GM21381 (cell line): Measurements from ENCODE around the gene RELL1.
"Not testable (repeated sequence)": the region's sequence is repeated elsewhere in the genome, so short reads cannot be mapped to it uniquely, and the experiment has no call there.

ENCODE experiments used
- ATAC-seq: cut with Tn5 transposase; IDR thresholded peaks from one replicate; pipeline ENCODE4 v1.9.1; 2021; ENCODE audit warnings: mild to moderate bottlenecking, moderate library complexity; ENCODE audit not compliant: unreplicated experiment

The RELL1 gene

DNA sequence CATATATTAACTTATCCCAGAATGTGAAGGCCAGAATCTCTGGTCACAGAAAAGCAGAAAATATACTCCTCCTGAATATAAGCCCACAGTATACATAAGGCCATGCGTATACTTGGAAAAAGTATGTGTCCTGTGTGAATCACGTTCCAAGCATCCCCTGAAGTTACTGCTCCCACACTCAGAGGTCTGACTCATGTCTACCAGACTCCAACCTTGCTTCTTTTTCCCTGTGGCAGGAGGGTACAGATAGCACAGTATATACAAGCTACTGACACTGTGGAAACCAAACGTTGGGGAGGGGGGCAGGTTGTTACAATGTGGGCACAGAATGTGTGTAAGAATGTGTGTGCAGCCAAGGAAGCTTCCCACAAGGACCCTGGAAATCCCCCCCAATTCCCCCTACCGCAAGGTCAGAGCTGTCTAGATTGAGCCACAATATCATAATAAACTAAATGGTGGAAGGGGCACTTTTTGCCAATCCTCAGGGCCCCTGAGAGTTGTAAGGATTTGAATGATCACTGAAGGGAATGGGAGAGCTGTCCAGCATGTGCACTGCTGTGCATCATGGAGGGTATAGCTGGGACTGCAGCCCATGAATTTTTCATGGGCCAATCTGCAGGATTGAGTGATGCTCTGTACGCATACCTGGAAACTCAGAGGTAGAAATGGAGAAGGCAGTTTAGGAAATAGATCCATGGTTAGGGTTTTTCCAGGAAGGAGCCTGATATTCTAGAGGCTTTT, 7.4 kb upstream of the RELL1 start:
- ATAC-seq = no peak

DNA sequence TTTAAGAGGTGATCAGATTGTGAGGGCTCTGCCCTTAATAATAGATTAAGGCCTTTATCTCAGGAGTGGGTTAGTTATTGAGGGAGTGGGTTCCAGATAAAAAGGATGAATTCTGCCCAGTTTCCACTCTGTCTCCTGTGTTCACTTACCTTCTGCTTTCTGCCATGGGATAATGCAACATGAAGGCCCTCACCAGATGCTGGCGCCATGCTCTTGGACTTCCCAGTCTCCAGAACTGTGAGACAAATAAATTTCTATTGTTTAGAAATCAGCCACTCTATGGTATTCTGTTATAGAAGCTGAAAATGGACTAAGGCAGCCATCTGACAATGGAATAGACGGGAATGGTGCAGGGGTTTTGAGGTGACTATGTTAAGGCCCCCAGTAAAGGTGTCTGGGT, 6.9 kb upstream of the RELL1 start:
- no peak for ATAC-seq

DNA sequence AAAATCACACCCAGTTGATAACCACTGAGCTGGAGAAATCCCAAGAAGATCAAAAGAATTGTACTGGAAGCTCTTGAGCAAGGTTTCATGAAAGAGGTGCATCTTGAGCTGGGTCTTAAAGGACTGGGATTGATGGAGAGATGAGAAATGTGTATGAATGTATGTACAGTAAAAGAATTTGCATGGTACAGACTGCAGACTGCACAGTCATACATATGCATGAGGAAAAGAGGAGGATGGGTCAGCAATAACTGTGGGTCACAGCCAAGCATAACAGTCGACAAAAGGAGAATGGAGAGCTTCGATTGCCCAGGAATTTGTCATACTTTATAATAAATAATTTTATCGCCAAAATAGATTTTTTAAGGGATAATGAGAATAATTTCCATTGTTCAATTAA, 4.8 kb upstream of the RELL1 start:
- ATAC-seq = no peak

DNA sequence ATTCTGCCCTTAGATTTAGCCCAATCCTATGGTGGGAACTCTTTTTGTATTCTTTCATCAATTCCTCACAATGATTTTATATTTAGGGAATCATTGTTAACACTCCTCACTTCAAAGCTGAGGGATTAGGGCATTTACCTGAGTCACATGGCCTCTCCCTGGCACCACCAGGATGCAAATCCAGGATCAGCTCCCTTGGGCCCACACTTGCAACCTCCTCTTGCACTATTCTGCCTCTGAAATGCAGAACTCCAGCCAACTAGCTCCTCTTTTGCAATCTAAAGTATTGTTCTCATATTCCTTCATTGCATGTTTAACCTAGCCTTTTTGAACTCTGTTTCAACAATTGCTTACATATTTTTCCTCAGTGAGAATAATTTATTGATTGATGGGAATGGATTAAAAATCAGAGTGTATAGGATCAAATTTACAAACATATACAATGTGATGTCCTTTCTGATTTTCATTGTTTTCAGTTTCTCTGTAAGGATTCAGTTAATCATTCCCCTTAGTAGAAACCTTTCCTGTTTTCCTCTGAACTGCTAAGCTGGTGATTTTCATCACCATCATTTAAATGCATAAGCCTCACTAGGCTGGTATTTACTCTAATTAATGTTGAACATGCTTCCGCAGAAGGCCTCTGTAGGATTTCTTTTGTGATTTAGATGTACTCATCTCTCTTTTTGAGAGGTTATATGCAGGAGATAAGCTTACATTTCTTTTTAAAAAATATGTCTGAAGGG, 3.3 kb upstream of the RELL1 start:
- ATAC-seq = no peak

DNA sequence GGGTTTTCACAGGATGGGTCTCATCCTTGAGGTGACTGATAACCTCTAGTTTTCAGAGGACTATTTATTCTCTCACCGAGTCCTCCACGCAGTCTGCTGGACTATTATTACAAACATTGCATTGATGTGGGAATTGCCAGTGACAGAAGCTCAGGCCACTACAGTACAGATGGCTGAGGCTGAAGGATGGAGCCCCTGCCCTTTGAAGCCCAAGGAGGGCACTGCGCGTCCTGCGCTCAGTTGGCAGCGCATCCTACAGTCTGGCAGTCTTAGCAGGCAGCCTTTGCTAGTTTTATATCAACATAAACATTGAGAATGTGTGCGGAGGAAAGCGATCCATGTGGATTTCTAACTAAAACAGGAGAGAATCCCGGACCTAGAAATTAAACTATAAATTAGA, 1.5 kb upstream of the RELL1 start:
- no peak for ATAC-seq

DNA sequence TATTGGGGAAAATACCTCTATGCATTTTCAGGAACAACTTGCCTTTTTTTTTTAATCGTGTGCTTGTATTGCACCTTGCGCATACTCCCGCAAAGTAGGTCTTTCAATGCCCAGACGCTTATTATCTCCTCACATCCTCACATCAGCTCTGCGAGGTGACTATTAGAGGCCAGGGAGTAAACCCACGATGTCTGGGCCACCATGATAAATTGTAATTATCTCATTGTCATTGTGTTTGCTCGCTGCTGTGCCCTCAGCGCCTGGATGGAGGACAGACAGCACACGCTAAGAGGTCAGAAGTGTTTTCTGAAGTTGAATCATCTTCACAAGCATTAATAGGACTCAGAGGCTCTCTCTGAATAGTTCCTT, 1.0 kb upstream of the RELL1 start:
- ATAC-seq = no peak

DNA sequence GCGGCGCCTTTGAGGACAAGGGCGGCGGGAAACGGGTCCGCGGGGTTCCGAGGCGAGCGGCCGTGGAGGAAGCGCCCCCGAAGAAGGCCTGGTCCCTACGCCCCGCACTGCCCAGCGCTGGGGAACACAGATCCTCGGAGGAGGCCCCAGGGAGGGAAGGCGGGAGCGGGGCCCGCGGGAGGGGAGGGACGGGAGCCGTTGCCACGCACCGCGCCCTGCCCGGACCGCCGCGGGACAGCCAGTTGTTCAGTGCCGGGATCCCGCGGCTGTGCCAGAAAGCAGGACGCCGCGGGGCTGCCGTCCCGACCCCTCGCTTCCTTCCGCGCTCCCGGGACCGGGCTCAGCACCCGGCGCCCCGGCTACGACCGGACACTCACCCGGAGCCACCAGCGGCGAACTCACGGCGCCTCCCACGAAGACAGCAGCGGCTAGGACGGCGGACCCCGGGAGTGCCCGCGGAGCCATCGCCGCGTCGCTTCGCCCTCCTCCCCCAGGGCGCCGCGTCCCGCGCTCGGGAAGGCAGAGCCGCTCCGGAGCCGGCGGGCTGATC, 278 bp downstream of the RELL1 start:
- ATAC-seq = peak; percentile 12

DNA sequence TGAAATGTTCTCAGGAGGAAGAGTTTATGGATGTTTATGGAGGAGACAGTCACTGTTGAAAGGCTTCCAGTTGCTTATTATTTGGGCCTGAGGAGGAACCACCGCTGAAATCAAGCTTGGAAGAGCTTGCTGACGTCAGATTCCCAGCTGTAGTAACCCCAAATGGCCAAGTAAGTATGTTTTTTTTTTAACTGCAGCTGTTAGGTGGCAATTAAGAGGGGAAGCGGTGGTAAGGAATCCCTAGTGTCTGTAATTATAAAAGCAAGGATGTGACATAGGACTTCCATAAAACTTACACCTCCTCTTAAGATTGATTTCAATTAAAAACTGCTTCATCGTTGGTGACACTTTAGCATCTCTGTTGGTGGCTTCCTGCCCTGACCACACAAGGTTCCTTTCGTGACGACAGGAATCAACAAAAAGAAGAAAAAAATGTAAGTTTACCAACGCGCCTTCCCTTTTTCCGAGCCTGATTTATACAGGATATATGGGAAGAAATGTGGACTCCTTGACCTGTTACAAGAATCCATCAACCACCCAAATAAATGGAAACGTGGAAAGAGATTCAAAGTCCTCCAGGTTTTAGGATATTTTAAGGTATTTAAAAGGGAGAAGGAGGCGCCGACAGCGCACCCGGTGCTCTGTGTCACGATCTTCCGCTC, 884 bp downstream of the RELL1 start:
- no peak for ATAC-seq

DNA sequence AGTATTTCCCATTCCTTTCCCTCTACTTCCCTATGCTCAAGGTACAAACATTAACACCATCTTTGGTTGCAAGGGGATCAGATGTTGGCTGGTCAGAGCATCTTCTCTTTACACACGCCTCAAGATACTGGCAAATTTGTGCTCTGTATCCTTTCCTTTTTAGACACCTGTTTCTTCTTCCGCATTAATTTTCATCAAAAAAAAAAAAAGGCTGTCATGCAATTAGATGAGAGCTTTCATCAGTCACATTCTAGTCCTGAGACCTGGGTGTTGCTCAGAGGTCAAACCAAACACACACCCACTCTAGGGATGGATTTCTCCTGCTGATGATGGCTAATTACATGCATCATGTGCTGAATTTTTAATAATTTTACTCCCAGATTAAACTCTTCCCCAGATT, 2.0 kb downstream of the RELL1 start:
- ATAC-seq = no peak

DNA sequence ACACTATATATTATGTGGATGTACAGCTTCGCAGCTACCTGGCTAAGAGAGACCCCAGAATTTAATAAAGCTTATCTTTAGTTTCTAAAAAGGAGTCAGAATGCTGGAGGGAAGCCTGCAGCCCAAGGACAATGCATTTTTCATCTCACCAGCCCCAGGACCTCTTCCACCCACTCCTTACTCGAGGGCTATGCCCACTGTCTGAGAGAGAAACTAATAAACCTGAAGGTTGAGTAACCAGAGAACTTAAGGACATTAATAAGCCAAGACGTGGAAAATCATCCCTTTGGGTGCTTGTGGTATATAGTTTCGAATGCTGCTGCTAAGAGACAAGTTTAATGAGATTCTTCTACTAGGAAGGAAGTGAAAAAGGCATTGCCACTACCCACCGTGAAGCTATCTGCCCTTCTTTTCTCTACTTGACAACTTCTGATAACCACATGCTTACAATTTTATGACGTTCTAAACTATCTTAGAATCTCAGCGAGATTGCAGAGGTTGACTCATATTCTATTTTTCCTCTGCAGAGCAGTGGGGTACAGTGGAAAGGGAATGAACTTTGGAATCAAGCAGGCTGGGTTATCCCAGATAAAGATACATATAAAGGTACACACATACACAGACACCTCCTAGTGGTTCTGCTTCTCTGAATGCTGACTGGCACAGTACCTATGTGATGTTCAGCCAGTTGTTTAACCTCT, 3.3 kb downstream of the RELL1 start:
- peak; percentile 29 for ATAC-seq

DNA sequence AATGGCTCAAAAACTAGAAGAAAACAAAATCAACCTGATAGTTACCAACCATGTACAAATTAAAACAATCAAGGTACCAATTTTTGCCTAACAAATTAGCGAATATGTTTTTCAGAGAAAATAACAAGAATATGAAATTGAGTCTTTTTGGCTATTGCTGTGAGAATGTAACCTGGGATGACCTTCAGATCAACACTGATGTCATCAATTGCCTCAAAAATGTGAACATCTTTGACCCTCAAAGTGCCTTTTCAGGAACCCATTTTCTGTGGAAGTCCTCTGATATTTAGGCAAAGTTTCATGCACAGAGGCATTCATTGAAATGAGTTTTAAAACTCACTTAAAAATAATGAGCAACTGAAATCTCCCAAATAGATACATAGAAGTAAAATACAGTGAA, 6.1 kb downstream of the RELL1 start:
- no peak for ATAC-seq

DNA sequence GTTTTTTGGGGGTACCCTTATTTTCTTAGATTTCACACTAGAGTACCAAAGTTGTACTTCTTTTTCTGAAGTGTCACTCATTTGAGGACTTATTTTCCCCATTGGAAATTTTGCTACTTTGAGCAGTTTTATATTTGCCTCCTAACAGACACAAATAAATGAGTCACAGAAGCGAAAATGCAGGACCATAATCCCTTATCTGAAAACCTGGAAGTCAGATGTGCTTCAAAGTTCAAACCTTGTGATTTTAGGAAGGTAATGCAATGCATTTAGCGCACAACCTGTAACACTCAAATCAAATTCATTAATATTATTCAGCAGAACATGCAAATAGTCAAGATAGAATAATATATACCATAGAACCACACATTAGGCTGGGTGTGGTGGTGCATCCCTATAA, 6.9 kb downstream of the RELL1 start:
- no peak for ATAC-seq

DNA sequence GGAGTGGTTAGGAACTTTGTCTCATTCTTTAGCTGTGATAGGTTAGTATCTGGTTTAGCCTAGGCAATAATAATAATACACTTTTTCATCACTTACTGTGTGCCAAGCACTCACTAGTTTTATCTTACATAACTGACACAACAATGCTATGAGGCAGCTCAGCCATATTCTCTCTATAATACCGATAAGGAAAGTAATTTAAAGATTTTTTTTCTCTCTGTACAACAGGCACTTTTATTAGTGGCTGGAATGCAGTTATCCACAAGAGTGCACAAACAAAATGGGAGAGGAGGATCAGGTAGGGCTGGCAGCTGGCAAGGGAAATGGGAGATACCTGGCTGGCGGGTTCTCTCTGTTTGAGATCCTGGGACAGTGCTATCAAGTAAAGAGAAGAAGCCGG, 7.6 kb downstream of the RELL1 start:
- ATAC-seq = no peak

DNA sequence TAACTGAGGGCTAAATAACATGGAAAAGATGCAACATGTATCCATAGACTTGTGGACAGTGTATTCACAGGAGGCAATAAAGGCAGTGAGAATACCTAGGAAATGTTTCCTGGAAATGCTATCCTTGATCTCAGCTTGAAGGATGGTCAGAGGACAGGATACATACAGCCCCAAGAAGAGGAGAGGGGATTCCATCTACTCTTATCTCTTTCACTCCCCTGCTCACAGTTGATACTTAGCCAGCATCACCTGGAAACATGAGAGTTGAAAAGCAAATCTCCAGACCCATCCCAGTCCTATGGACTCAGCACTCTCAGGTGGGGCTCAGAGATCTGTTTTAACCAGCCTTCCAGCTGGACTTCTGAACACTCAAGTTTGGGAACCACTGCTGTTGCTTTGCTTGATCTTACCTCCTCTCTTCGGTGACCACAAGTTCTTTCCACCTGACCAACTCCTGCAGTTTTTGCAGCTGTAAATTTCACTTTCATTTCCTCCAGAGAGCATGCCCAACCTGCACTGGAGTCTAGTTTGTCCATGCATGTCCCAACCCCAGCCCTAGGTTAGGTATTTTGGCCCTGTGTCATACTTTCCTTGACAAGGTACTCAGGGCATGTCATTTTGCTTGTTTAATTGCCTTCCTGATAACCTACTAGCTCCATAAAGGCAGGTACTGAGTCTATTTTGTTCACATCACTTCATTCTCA, 10.4 kb downstream of the RELL1 start:
- ATAC-seq = peak; percentile 92

DNA sequence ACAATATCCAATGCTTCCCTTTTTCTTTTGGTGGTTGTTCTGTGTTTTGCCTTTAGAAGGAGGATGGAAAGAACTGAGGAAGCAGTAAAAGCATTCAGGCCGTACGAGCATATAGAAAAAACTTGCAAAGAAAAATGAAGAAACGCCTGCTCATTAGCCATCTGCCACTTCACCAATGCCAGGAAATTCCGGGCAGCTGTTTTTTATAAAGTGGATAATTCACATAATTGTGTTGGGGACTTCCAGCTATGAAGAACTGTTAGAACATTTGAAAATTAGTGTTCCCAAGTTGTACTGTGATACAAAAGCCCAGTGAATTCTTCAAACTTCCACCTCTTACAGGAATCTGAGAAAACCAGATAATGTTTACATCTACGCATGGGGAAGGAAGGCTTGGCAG, 11.7 kb downstream of the RELL1 start:
- no peak for ATAC-seq

DNA sequence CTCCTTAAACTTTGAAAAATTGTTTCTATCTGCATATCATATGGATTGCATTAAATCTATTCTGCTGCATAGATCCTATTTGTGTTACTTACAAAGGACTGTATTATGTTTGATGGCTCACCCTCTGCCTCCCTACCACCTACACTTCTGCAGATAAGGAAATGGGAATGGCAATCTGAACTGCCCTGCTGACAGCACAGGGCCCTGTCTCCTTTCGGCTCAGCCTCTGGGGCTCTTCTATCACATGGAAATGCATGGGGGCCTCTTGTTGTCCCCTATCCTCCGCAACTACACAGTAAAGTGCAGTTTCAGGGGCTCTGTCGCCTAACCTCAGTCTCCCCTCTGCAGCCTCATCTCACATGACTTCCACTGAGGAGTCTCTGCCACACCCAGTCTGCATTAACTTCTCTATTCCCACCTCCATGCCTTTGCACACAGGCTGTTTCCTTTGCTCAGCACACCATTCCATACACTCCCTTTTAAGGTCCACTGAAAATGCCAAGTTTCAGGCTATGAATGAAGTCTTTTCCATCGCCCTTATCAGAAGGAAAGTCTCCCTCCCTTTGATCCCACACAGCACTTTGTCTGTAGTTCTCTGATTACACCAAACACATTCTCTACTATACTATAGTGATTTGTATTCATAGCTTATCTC, 12.5 kb downstream of the RELL1 start:
- ATAC-seq = no peak

DNA sequence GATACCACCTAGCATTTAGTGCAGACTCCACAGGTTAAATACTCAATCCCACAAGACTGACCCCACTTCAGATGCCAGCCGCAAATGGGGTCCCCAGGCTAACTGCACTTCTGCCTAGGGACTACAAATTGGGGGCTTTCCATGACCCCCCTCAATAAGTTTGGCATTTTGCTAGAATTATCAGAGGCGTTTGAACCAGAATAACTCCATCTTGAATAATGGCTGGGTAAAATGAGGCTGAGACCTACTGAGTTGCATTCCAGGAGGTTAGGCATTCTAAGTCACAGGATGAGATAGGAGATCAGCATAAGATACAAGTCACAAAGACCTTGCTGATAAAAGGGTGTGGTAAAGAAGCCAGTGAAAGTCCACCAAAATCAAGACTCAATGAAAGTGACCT, 15.1 kb downstream of the RELL1 start:
- no peak for ATAC-seq

DNA sequence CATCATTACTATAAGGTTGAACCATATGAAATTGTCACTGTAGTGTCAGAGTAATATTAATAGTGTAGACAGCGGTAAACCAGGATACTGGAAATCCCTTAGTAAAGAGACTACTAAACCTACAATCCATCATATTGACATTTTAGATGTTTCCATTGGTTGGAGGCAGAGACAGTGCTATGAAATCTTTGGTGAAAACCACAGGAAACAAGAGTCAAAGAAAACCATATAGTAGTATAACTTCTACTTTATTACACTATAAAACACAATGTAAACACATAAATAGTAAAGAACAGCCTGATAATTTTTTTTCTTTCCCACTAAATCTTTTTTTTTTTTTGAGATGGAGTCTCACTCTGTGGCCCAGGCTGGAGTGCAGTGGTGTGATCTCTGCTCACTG, 15.9 kb downstream of the RELL1 start:
- ATAC-seq = no peak

DNA sequence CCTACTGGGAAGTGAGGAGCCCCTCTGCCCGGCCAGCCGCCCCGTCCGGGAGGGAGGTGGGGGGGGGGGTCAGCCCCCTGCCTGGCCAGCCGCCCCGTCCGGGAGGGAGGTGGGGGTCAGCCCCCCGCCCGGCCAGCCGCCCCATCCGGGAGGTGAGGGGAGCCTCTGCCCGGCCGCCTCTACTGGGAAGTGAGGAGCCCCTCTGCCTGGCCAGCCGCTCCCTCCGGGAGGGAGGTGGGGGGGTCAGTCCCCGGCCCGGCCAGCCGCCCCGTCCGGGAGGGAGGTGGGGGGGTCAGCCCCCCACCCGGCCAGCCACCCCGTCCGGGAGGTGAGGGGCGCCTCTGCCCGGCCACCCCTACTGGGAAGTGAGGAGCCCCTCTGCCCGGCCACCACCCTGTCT, 17.1 kb downstream of the RELL1 start:
- not testable (repeated sequence) for ATAC-seq
